HepG2 (cell line): ENCODE measurements around the gene CTF1. TPM values are rescaled to one million over a fixed set of nuclear protein-coding genes. Genes with fewer than 3 reads are reported as not detected.

Experiments used
- EZH2 ChIP-seq: conservative IDR thresholded peaks from 2 replicates; pipeline ENCODE4 v1.6.1; 2012; ENCODE audit warnings: mild to moderate bottlenecking, low read depth, low read length, moderate library complexity
- FOSL2 ChIP-seq: sonication (generic); formaldehyde crosslinking; IDR thresholded peaks from 2 replicates; pipeline ENCODE4 v1.4.0; 2020; ENCODE audit warnings: missing genetic modification reagents
- GPBP1L1 ChIP-seq: sonication (generic); formaldehyde crosslinking; IDR thresholded peaks from 2 replicates; pipeline ENCODE4 v1.5.0; 2020; ENCODE audit warnings: mild to moderate bottlenecking, missing genetic modification reagents
- GTF2F1 ChIP-seq: fragments of 150-350 bp; IDR thresholded peaks from 2 replicates; pipeline ENCODE4 v1.6.1; 2014; ENCODE audit warnings: low read length
- HDAC2 ChIP-seq: sonication (generic); formaldehyde crosslinking; IDR thresholded peaks from 2 replicates; pipeline ENCODE4 v1.4.0; 2020; ENCODE audit warnings: missing genetic modification reagents
- IKZF1 ChIP-seq: fragments of 450-650 bp; IDR thresholded peaks from 2 replicates; pipeline ENCODE4 v1.7.1; 2016
- ISX ChIP-seq: sonication (generic); formaldehyde crosslinking; conservative IDR thresholded peaks from 2 replicates; pipeline ENCODE4 v1.5.0; 2020; ENCODE audit warnings: missing genetic modification reagents
- MED1 ChIP-seq: sonication (generic); formaldehyde crosslinking; IDR thresholded peaks from 2 replicates; pipeline ENCODE4 v1.4.0; 2020; ENCODE audit warnings: missing genetic modification reagents
- MTF1 ChIP-seq: sonication (generic); formaldehyde crosslinking; IDR thresholded peaks from 2 replicates; pipeline ENCODE4 v1.5.0; 2020; ENCODE audit warnings: missing genetic modification reagents
- NR2F6 ChIP-seq, 2 experiments: IDR thresholded peaks; 2 replicates each; pipeline ENCODE4 v1.6.1; 2016; ENCODE audit warnings: antibody characterized with exemption in 1 of 2, mild to moderate bottlenecking in 1 of 2
- PAXIP1 ChIP-seq: sonication (generic); formaldehyde crosslinking; conservative IDR thresholded peaks from 2 replicates; pipeline ENCODE4 v1.4.0; 2020; ENCODE audit warnings: mild to moderate bottlenecking, missing genetic modification reagents, moderate library complexity
- RARA ChIP-seq: IDR thresholded peaks from 2 replicates; pipeline ENCODE4 v1.6.1; 2016; ENCODE audit warnings: missing genetic modification reagents, missing compliant biosample characterization
- RBFOX2 ChIP-seq: fragments of 200-400 bp; formaldehyde crosslinking; IDR thresholded peaks from 2 replicates; pipeline ENCODE4 v1.6.1; 2017; ENCODE audit warnings: low read depth, mild to moderate bottlenecking, low read length
- TOPORS ChIP-seq: sonication (generic); formaldehyde crosslinking; IDR thresholded peaks from 2 replicates; pipeline ENCODE4 v1.8.0; 2023; ENCODE audit warnings: mild to moderate bottlenecking, missing genetic modification reagents
- ZC3H13 ChIP-seq: sonication (generic); formaldehyde crosslinking; IDR thresholded peaks from 2 replicates; pipeline ENCODE4 v1.8.1; 2023; ENCODE audit warnings: mild to moderate bottlenecking, missing genetic modification reagents, moderate library complexity
- ZNF232 ChIP-seq: sonication (generic); formaldehyde crosslinking; IDR thresholded peaks from 2 replicates; pipeline ENCODE4 v1.4.0; 2020; ENCODE audit warnings: missing genetic modification reagents, borderline replicate concordance
- ZNF260 ChIP-seq: sonication (generic); formaldehyde crosslinking; IDR thresholded peaks from 2 replicates; pipeline ENCODE4 v1.4.0; 2020; ENCODE audit warnings: missing genetic modification reagents, low read depth, mild to moderate bottlenecking, borderline replicate concordance
- ZNF430 ChIP-seq: sonication (generic); formaldehyde crosslinking; IDR thresholded peaks from 2 replicates; pipeline ENCODE4 v1.9.0; 2021; ENCODE audit warnings: mild to moderate bottlenecking, missing genetic modification reagents
- ZNF703 ChIP-seq: sonication (generic); formaldehyde crosslinking; IDR thresholded peaks from 2 replicates; pipeline ENCODE4 v1.5.1; 2020; ENCODE audit warnings: missing genetic modification reagents, mild to moderate bottlenecking, moderate library complexity, borderline replicate concordance
- ZSCAN21 ChIP-seq: sonication (generic); formaldehyde crosslinking; IDR thresholded peaks from 2 replicates; pipeline ENCODE4 v1.8.0; 2022; ENCODE audit warnings: mild to moderate bottlenecking, missing genetic modification reagents, moderate library complexity, borderline replicate concordance
- polyA plus RNA-seq, 8 experiments: library from polyadenylated mRNA; depleted of rRNA in 3 of 8; stranded (reverse) in 7 of 8; unstranded in 1 of 8; fragments of >200 nt; fragmentation: Illumina TruSeq in 4 of 8; extraction: Trizol in 4 of 8; gene quantifications; 2 replicates each; pipeline versions ENCODE4 v1.2.1 to v1.2.3, GENCODE V29; 2011 to 2016; ENCODE audit warnings: low read depth in 4 of 8, missing spikeins in 1 of 8, mixed read lengths in 1 of 8; ENCODE audit not compliant: insufficient read depth in 1 of 8
- total RNA-seq, 5 experiments: library from RNA; depleted of rRNA; stranded (reverse); fragments of >200 nt; fragmentation: Illumina TruSeq; extraction: Trizol; gene quantifications; 2 replicates each; pipeline ENCODE4 v1.2.3, GENCODE V29; 2016; ENCODE audit warnings: low read depth in 1 of 5
- TF ChIP-seq, protein P1 (sequence below): sonication (generic); formaldehyde crosslinking; IDR thresholded peaks from 2 replicates; pipeline ENCODE4 v1.4.0; 2020; ENCODE audit warnings: missing genetic modification reagents, borderline replicate concordance

The CTF1 gene
- total and polyA plus RNA-seq, 2 of the 13 experiments (the other 11 are each of a cell fraction or from before 2014, with no cell fraction given) = 0.13 to 1.8 TPM

DNA sequence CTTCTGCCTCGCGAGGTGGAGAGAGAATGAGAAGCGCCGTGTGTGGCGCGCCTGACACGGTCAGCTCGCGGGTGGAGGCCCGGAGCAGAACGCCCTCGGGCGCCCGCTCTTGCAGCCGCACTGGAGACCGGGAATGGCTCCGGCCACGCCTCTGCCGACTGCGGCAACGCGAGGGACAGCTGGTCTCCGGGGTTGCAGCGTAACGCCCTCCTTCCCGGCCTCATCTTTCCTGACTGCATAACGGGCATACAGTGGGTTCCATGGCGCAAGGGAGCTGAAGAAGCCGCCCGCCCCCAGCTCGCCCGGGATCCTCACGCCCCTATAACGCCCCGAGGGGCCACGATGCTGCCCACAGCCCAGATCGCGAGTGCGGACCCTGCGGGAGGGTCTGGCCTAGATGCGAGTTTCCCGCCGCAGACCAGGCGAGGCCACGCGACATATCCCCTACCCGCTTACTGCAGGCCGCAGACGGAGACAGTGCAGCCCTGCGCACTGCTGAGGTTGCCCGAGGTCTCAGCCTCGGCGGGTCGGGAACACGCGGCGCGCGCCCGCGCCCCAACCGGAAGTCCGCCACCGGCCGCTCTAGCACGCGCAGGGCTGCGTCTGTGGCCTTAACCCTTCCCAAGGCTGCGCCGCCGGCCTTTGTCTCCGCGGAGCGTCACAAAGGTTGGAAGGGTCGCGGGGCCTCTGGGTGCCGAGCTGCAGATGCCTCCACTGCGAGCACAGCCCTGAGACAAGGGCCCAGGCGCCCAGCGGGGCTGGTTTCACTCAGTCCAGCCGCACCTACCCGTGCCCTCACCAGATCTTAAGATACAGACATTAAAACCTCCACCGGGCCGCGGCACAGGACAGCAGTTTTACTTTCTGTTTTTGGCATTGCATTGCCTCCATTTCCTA is 21.3 kb upstream of the CTF1 start (continued):
- TF ChIP-seq, protein P1, sequence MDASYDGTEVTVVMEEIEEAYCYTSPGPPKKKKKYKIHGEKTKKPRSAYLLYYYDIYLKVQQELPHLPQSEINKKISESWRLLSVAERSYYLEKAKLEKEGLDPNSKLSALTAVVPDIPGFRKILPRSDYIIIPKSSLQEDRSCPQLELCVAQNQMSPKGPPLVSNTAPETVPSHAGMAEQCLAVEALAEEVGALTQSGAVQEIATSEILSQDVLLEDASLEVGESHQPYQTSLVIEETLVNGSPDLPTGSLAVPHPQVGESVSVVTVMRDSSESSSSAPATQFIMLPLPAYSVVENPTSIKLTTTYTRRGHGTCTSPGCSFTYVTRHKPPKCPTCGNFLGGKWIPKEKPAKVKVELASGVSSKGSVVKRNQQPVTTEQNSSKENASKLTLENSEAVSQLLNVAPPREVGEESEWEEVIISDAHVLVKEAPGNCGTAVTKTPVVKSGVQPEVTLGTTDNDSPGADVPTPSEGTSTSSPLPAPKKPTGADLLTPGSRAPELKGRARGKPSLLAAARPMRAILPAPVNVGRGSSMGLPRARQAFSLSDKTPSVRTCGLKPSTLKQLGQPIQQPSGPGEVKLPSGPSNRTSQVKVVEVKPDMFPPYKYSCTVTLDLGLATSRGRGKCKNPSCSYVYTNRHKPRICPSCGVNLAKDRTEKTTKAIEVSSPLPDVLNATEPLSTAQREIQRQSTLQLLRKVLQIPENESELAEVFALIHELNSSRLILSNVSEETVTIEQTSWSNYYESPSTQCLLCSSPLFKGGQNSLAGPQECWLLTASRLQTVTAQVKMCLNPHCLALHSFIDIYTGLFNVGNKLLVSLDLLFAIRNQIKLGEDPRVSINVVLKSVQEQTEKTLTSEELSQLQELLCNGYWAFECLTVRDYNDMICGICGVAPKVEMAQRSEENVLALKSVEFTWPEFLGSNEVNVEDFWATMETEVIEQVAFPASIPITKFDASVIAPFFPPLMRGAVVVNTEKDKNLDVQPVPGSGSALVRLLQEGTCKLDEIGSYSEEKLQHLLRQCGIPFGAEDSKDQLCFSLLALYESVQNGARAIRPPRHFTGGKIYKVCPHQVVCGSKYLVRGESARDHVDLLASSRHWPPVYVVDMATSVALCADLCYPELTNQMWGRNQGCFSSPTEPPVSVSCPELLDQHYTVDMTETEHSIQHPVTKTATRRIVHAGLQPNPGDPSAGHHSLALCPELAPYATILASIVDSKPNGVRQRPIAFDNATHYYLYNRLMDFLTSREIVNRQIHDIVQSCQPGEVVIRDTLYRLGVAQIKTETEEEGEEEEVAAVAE (CRISPR knock-in tag) = peak; percentile 97
- peak; percentile 97 for TF ChIP-seq ZNF232 (CRISPR knock-in tag)
- peak; percentile 99 for TF ChIP-seq ZNF703
- TF ChIP-seq HDAC2 (CRISPR knock-in tag) = peak; percentile 95
- peak; percentile 98 for TF ChIP-seq ZSCAN21 (CRISPR knock-in tag)
- no peak for TF ChIP-seq GPBP1L1
- TF ChIP-seq MTF1 (CRISPR knock-in tag) = peak; percentile 90
- TF ChIP-seq MED1 = peak; percentile 95
- TF ChIP-seq ZNF260 (CRISPR knock-in tag) = peak; percentile 94; the same call in 1 of the 2 replicates
- TF ChIP-seq ZNF430 (CRISPR knock-in tag) = peak; percentile 93
- TF ChIP-seq PAXIP1 (CRISPR knock-in tag) = peak; percentile 80
- TF ChIP-seq TOPORS (CRISPR knock-in tag) = peak; percentile 95
- TF ChIP-seq GTF2F1 = peak; percentile 72; the same call in 1 of the 2 replicates
- TF ChIP-seq ISX (CRISPR knock-in tag) = no peak; the same call in 1 of the 2 replicates
- TF ChIP-seq FOSL2 (CRISPR knock-in tag) = peak; percentile 79
- peak; percentile 99 for TF ChIP-seq ZC3H13 (CRISPR knock-in tag)
- TF ChIP-seq RARA = peak; percentile 78
- TF ChIP-seq RBFOX2 = peak; percentile 100
- TF ChIP-seq EZH2 = no peak
- no peak for TF ChIP-seq IKZF1
- peak; percentile 73 for TF ChIP-seq NR2F6 (IDR thresholded peaks at IDR 0.05)
- TF ChIP-seq NR2F6 (CRISPR knock-in tag; IDR thresholded peaks at IDR 0.05) = peak; percentile 92
